SIG-M5 (cell line): Measurements from ENCODE around the gene AKAP6.

ENCODE experiments used
- DNase-seq: peaks from one replicate; lab custom pipeline; 2025; lab: John Stamatoyannopoulos, UW

The AKAP6 gene

GRCh38 chr14:32329146-32329545 lies at the start of gene AKAP6:
AKAP6 (plus strand) TSS chr14:32329298; CDS start chr14:32433494, 104,196 bp downstream.
- no peak for DNase-seq

GRCh38 chr14:32286602-32287001 lies 42.5 kb upstream of the AKAP6 start:
- no peak for DNase-seq

GRCh38 chr14:32296366-32296765 lies 32.7 kb upstream of the AKAP6 start:
- no peak for DNase-seq

GRCh38 chr14:32298346-32298745 lies 30.8 kb upstream of the AKAP6 start:
- DNase-seq: no peak

GRCh38 chr14:32300136-32300535 lies 29.0 kb upstream of the AKAP6 start:
- DNase-seq: no peak

GRCh38 chr14:32303865-32304264 lies 25.2 kb upstream of the AKAP6 start:
- DNase-seq: no peak

- DNase-seq: no peak
Measured at GRCh38 chr14:32304296-32304695, 24.8 kb upstream of the AKAP6 start.

- no peak for DNase-seq
Measured at GRCh38 chr14:32306549-32306948, 22.5 kb upstream of the AKAP6 start.

GRCh38 chr14:32307881-32308582 lies 21.1 kb upstream of the AKAP6 start:
- DNase-seq: no peak

GRCh38 chr14:32310876-32311275 lies 18.2 kb upstream of the AKAP6 start:
- DNase-seq: no peak

GRCh38 chr14:32311294-32312009 lies 17.6 kb upstream of the AKAP6 start:
- DNase-seq: no peak

GRCh38 chr14:32312010-32312331 lies 17.1 kb upstream of the AKAP6 start:
- DNase-seq: no peak

GRCh38 chr14:32313844-32314376 lies 15.2 kb upstream of the AKAP6 start:
- no peak for DNase-seq

GRCh38 chr14:32318087-32318795 lies 10.9 kb upstream of the AKAP6 start:
- no peak for DNase-seq

- no peak for DNase-seq
Measured at GRCh38 chr14:32319368-32320049, 9.6 kb upstream of the AKAP6 start.

- DNase-seq: no peak
Measured at GRCh38 chr14:32324601-32325000, 4.5 kb upstream of the AKAP6 start.

- no peak for DNase-seq
Measured at GRCh38 chr14:32327255-32327961, 1.7 kb upstream of the AKAP6 start.

GRCh38 chr14:32329690-32330285 lies 690 bp downstream of the AKAP6 start:
- no peak for DNase-seq

GRCh38 chr14:32330351-32331111 lies 1.4 kb downstream of the AKAP6 start:
- DNase-seq: no peak

GRCh38 chr14:32331206-32331605 lies 2.1 kb downstream of the AKAP6 start:
- DNase-seq: no peak
